Measurements from ENCODE around the gene ADCY5. TPM values are rescaled to one million over a fixed set of nuclear protein-coding genes. Genes with fewer than 3 reads are reported as not detected.

ADCY5 gene
- polyA plus RNA-seq, 1 experiment = 0.21 TPM

- DNase-seq (ENCODE audit: low read depth) = no peak
- TF ChIP-seq, protein P1, sequence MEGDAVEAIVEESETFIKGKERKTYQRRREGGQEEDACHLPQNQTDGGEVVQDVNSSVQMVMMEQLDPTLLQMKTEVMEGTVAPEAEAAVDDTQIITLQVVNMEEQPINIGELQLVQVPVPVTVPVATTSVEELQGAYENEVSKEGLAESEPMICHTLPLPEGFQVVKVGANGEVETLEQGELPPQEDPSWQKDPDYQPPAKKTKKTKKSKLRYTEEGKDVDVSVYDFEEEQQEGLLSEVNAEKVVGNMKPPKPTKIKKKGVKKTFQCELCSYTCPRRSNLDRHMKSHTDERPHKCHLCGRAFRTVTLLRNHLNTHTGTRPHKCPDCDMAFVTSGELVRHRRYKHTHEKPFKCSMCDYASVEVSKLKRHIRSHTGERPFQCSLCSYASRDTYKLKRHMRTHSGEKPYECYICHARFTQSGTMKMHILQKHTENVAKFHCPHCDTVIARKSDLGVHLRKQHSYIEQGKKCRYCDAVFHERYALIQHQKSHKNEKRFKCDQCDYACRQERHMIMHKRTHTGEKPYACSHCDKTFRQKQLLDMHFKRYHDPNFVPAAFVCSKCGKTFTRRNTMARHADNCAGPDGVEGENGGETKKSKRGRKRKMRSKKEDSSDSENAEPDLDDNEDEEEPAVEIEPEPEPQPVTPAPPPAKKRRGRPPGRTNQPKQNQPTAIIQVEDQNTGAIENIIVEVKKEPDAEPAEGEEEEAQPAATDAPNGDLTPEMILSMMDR (IDR thresholded peaks at IDR 0.05; ENCODE audit: insufficient read depth, low read depth, low read length) = no peak
- no peak overlapping the region for H3K4me3 ChIP-seq (ENCODE audit: low read depth, low read length)
- POLR2A ChIA-PET = no interaction called here
- no peaks in the 10 kb centered on the region for H3K36me3 ChIP-seq (ENCODE audit: control insufficient read depth, insufficient read depth, low read length)
- CTCF ChIA-PET = no interaction called here
- H3K27me3 ChIP-seq (ENCODE audit: control insufficient read depth, insufficient read depth, low read length) = peaks cover 44% of the 10 kb centered on the region
Observed at GRCh38 chr3:123444023-123444422, 4.9 kb downstream of the ADCY5 start.

DNA sequence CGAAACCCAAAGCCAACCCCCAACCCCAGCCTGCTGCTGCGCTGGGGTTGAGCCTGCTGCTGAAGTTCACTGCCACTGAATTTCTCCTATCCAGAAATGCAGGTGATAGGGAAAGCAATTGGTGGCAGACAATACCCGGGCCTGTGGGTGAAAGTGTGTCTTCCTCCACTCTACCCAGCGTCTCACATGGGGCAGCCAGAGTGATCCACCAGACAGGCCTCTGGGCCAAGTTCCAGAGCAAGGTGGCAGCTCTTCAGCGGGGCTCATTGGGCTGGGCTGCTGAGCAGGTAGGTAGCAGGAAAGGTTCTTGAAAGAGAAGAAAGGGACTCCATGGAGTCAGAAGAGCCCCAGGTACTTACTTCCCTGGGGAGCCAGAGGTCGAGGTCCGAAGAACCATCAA lies 6.0 kb downstream of the ADCY5 start:
- TF ChIP-seq, protein P1 (IDR thresholded peaks at IDR 0.05; ENCODE audit: insufficient read depth, low read depth, low read length) = no peak
- CTCF ChIA-PET = no interaction called here
- Histone ChIP-seq H3K4me3 (ENCODE audit: low read depth, low read length) (no peak overlapping the region), H3K36me3 (ENCODE audit: control insufficient read depth, insufficient read depth, low read length) (no peaks in the 10 kb centered on the region), H3K27me3 (ENCODE audit: control insufficient read depth, insufficient read depth, low read length) (peaks cover 39% of the 10 kb centered on the region)
- POLR2A ChIA-PET = no interaction called here
- no peak for DNase-seq (ENCODE audit: low read depth)

- Histone ChIP-seq H3K36me3 (ENCODE audit: control insufficient read depth, insufficient read depth, low read length) (no peaks in the 10 kb centered on the region), H3K4me3 (ENCODE audit: low read depth, low read length) (no peak overlapping the region), H3K27me3 (ENCODE audit: control insufficient read depth, insufficient read depth, low read length) (peaks cover 42% of the 10 kb centered on the region)
- ChIA-PET CTCF (no interaction called here), POLR2A (interaction anchor here (0.6 kb wide), 1 partner anchor 1897 kb away, joined by 17 read pairs; no protein-coding TSS in a partner anchor)
- TF ChIP-seq, protein P1 (IDR thresholded peaks at IDR 0.05; ENCODE audit: insufficient read depth, low read depth, low read length) = no peak
- no peak for DNase-seq (ENCODE audit: low read depth)
Observed at GRCh38 chr3:123442125-123442524, 6.8 kb downstream of the ADCY5 start.

GRCh38 chr3:123439806-123440580 lies 8.9 kb downstream of the ADCY5 start:
- CTCF ChIA-PET = no interaction called here
- TF ChIP-seq, protein P1 (IDR thresholded peaks at IDR 0.05; ENCODE audit: insufficient read depth, low read depth, low read length) = no peak
- no peak overlapping the region for H3K4me3 ChIP-seq (ENCODE audit: low read depth, low read length)
- H3K27me3 ChIP-seq (ENCODE audit: control insufficient read depth, insufficient read depth, low read length) = peaks cover 38% of the 10 kb centered on the region
- H3K36me3 ChIP-seq (ENCODE audit: control insufficient read depth, insufficient read depth, low read length) = no peaks in the 10 kb centered on the region
- DNase-seq (ENCODE audit: low read depth) = no peak
- POLR2A ChIA-PET = no interaction called here

DNA sequence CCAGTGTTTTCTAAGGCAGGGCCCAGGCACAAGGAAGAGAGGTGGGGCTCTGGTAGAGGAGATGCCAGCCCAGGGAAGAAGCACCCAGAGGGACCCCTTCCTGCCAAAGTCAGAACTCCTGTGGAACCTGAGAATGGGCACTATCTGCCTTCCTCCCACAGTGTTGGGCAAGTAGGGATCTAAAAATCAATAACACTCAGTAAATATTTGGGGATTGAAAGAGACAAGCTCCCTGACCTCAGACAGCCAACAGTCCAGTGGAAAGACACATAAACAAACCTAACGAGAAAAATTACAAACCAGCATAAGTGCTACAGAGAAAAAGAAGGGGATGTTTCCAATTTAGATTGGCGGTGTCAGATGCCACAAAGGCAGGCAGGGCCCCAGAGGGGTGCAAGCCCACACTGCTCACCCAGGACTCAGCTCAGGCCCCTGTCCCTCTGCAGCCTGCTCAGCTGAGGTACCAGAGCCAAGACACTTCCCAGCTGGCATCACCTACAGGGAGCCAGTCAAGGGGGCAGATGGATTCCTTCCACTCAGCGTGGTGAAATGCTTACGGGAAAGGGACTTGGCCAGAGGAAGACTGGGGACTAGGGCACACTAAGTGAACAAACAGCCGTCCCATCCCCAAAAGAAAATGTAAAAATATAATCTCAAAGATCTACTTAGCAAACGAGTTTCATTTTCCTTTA lies 15.9 kb downstream of the ADCY5 start:
- peaks cover 25% of the 10 kb centered on the region for H3K27me3 ChIP-seq (ENCODE audit: control insufficient read depth, insufficient read depth, low read length)
- ChIA-PET POLR2A (no interaction called here), CTCF (no interaction called here)
- TF ChIP-seq, protein P1 (IDR thresholded peaks at IDR 0.05; ENCODE audit: insufficient read depth, low read depth, low read length) = no peak
- H3K36me3 ChIP-seq (ENCODE audit: control insufficient read depth, insufficient read depth, low read length) = no peaks in the 10 kb centered on the region
- no peak overlapping the region for H3K4me3 ChIP-seq (ENCODE audit: low read depth, low read length)
- DNase-seq (ENCODE audit: low read depth) = no peak
